Inflammatory macrophage (primary cell): Measurements from ENCODE around the gene PPIE.

Source experiments
- DNase-seq, 2 donors: peaks; one replicate each; pipeline ENCODE4 v3.0.0-alpha.2; 2020 to 2022

PPIE gene

GRCh38 chr1:39808784-39809517, 70.3 kb downstream of the PPIE start:
- no peak for DNase-seq

DNA sequence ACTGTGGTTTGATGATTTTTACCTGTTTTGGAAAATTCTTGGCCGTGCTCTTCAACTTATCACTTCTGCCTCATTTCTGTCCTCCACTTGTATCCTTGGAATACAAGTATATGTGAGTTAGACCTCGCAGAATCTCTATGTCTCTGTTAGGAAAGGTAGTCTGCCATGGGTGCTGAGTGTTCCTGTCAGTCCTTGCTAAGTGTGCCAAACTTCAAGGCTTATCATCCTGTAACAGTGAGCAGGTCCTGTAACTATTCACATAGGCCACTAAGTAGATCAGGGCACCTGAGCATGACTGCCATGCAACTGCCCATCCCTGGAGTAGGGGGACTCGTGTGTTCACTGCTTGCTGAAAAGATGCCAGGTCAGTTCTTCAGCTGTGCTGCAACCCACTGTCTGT, 74.2 kb downstream of the PPIE start:
- DNase-seq: no peak
